ENCODE measurements around the gene SHROOM3.

The SHROOM3 gene

GRCh38 chr4:76525751-76526150 is 90.7 kb downstream of the SHROOM3 start:
- DNase-seq (ENCODE audit: extremely low read depth, insufficient read length): no peak
- Histone ChIP-seq H3K4me3 (replicated peaks; ENCODE audit: low read depth, low read length) (no peak overlapping the region), H3K36me3 (ENCODE audit: control insufficient read depth, insufficient read depth, low read length) (no peaks in the 10 kb centered on the region), H3K27me3 (replicated peaks; ENCODE audit: control insufficient read depth, insufficient read depth, low read length) (no peaks in the 10 kb centered on the region; the same call in 1 of the 2 replicates)
- no peak for TF ChIP-seq CTCF (IDR thresholded peaks at IDR 0.05; ENCODE audit: insufficient read depth, low read length, poor library complexity, severe bottlenecking)

GRCh38 chr4:76526585-76526990 is 91.6 kb downstream of the SHROOM3 start:
- Histone ChIP-seq H3K4me3 (replicated peaks; ENCODE audit: low read depth, low read length) (no peak overlapping the region), H3K36me3 (ENCODE audit: control insufficient read depth, insufficient read depth, low read length) (no peaks in the 10 kb centered on the region), H3K27me3 (replicated peaks; ENCODE audit: control insufficient read depth, insufficient read depth, low read length) (no peaks in the 10 kb centered on the region; the same call in 1 of the 2 replicates)
- TF ChIP-seq CTCF (IDR thresholded peaks at IDR 0.05; ENCODE audit: insufficient read depth, low read length, poor library complexity, severe bottlenecking): no peak
- no peak for DNase-seq (ENCODE audit: extremely low read depth, insufficient read length)

DNA sequence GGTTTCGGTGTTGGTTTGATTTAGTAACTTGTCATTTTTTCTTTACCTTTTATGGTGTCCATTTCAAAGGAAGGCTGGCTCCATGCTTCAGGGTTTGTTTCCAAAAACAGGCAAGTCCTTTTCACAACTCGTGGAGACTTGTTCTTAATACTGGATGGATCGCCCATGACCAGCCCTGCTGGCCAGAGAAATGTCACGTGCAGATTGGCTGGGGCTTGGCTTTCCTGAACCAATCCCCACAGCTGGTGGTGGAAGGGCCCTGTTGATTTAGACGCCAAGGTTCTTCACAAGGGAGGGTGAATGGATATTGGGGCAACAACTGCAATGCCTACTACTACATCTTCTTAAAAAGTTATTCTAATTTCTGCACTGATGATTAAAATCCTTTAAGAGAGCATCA is 92.6 kb downstream of the SHROOM3 start:
- Histone ChIP-seq H3K36me3 (ENCODE audit: control insufficient read depth, insufficient read depth, low read length) (no peaks in the 10 kb centered on the region), H3K27me3 (replicated peaks; ENCODE audit: control insufficient read depth, insufficient read depth, low read length) (no peaks in the 10 kb centered on the region; the same call in none of the 2 replicates), H3K4me3 (replicated peaks; ENCODE audit: low read depth, low read length) (no peak overlapping the region)
- no peak for DNase-seq (ENCODE audit: extremely low read depth, insufficient read length)
- no peak for TF ChIP-seq CTCF (IDR thresholded peaks at IDR 0.05; ENCODE audit: insufficient read depth, low read length, poor library complexity, severe bottlenecking)

- Histone ChIP-seq H3K4me3 (replicated peaks; ENCODE audit: low read depth, low read length) (no peak overlapping the region), H3K27me3 (replicated peaks; ENCODE audit: control insufficient read depth, insufficient read depth, low read length) (no peaks in the 10 kb centered on the region; the same call in none of the 2 replicates), H3K36me3 (ENCODE audit: control insufficient read depth, insufficient read depth, low read length) (no peaks in the 10 kb centered on the region)
- no peak for TF ChIP-seq CTCF (IDR thresholded peaks at IDR 0.05; ENCODE audit: insufficient read depth, low read length, poor library complexity, severe bottlenecking)
- DNase-seq (ENCODE audit: extremely low read depth, insufficient read length): no peak
These were observed 96.6 kb downstream of the SHROOM3 start for GRCh38 chr4:76531597-76531996.

- Histone ChIP-seq H3K4me3 (replicated peaks; ENCODE audit: low read depth, low read length) (no peak overlapping the region), H3K36me3 (ENCODE audit: control insufficient read depth, insufficient read depth, low read length) (no peaks in the 10 kb centered on the region), H3K27me3 (replicated peaks; ENCODE audit: control insufficient read depth, insufficient read depth, low read length) (no peaks in the 10 kb centered on the region; the same call in none of the 2 replicates)
- no peak for TF ChIP-seq CTCF (IDR thresholded peaks at IDR 0.05; ENCODE audit: insufficient read depth, low read length, poor library complexity, severe bottlenecking)
- DNase-seq (ENCODE audit: extremely low read depth, insufficient read length): no peak
These were observed 97.8 kb downstream of the SHROOM3 start for GRCh38 chr4:76532805-76533204.

DNA sequence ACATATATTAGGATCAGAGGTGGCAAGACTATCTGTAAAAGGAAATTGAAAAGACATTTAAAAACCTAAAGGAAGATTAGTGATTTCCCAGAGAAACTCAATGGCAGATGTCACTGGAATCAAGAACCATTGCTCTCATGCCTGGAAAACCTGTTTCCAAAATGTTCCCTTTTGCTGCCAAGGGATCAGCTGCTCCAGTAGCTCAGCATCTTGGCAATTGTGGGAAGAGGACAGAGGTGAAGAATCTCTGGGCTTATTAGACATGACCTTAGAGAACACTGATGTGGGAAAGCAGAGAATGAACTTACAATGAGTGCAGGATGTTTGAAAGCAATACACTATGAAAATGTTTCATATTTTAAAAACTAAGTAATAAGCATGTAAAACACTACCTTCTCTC is 98.3 kb downstream of the SHROOM3 start:
- Histone ChIP-seq H3K36me3 (ENCODE audit: control insufficient read depth, insufficient read depth, low read length) (no peaks in the 10 kb centered on the region), H3K4me3 (replicated peaks; ENCODE audit: low read depth, low read length) (no peak overlapping the region), H3K27me3 (replicated peaks; ENCODE audit: control insufficient read depth, insufficient read depth, low read length) (no peaks in the 10 kb centered on the region; the same call in none of the 2 replicates)
- TF ChIP-seq CTCF (IDR thresholded peaks at IDR 0.05; ENCODE audit: insufficient read depth, low read length, poor library complexity, severe bottlenecking): no peak
- no peak for DNase-seq (ENCODE audit: extremely low read depth, insufficient read length)

Measured in GM06990 (cell line).